Left renal cortex interstitium (tissue), 4 donors: ENCODE measurements around the gene ITGB8. TPM values are rescaled to one million over a fixed set of nuclear protein-coding genes. Genes with fewer than 3 reads are reported as not detected.

Experiments used
- DNase-seq, 4 donors: peaks; one replicate each; pipeline ENCODE4 v3.0.0-alpha.2; 2013; ENCODE audit warnings: low read depth in 4 of 4, low spot score in 2 of 4, missing footprints in 1 of 4
- polyA plus RNA-seq, 4 donors: library from polyadenylated mRNA; unstranded; fragments of 120-200 nt; gene quantifications; one replicate each; pipeline ENCODE4 v1.2.1, GENCODE V29; 2013; ENCODE audit not compliant: insufficient read length in 4 of 4

The ITGB8 gene
- polyA plus RNA-seq, 4 donors: 37.0 to 60.1 (median 39.1) TPM

DNA sequence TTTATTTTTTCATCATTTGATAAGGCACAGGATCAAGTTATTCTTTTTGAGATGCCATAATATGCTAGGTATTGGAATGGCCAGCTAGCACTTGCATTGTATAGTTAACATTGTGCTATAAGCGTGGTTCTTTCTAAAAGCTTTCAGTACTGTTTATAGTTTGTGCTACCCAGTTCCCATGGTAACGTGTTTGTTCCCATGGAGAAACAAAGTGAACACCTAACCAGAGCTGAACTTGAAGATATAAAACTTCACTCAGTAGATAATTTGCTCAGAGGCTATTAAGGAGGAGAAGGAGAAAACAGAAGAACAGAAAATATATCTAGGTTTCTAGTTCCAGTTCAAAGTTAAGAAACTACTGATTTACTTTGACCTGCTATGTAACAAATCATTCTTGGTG, 23.6 kb upstream of the ITGB8 start:
- DNase-seq: peak in 1 of 4 donors; percentile 45

DNA sequence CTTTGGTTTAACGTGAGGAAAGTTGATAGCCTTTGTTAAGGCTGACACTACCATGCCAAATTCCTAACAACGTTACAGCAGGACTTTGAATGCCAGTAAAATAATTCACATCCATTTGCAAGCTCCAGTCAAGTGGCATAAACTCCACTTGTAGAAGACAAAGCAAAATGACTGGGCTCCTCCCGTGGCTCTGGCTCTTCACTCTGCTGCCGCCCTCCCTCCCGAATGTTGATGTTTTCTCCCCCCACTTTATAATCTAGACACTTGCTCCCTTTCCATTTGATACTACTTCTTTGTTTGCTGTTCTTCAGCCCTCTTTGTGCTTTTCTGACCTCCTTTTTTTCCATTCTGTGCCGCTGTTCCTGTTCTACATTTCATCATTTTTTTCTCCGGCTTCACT, 22.8 kb upstream of the ITGB8 start:
- no peak for DNase-seq

DNA sequence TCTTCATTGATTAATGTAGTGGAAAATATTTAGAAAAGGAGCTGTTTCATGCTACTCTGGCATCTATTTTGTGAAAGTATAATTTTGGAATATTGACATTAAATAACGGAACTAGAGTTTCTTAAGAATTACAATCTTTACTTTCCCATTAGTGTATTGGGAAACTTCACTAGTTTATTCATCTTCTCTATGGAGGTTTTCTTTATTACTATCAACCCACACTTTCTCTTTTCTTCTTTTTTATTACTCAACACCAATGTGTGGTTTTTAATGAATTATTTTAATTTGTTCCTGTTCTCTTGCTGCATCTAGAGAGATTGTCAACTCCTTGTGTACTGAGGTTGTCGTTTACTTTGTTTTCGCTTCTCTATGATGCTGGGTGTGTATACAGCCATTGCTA, 20.4 kb upstream of the ITGB8 start:
- DNase-seq: no peak

DNA sequence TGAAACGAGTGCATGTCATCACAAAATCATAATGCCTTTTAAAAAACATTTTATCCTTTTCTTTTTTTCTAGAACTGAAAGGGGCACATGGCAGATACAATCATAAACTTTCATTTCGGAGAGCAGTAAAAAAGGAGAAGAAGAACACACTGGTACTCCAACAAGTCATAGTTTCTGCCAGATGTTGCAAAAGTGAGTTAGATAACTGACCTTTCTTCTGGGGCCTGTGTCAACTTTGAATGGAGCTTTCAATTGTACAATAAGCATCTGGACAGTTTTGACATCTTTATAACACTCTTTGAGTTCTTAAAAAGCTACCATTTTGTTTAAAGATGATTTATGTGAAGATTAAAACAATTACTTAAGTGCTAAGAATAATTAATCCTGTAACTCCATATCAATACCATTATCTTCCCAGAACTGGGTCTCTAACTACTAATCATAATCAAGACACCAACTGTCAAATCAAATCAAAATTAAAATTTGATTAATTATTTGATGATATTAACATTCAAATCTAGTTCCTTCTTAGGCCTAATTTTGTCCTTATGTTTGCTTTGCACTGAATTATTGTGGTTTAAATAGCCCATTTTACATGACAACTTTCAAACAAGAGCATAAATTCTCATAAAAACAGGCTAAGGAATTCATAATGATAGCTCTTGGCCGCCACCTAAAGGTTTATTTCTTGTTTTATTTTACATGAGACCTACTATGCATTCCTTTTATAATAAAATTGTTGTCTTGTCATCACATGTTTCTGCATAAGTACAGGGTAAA, 19.5 kb upstream of the ITGB8 start:
- no peak for DNase-seq

DNA sequence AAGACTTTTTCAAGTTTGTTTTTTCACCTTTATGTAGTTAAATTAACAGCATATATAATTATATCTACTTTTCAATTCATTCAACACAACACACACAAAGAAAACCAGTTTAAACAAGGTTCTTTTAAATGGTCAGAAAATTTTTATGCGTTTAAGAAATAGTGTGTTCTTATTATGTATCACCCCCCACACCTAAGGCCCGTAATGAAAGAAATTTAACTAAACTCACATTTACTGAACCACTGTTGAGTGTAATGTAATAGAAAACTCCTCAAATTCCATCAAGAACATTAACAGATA, 19.0 kb upstream of the ITGB8 start:
- no peak for DNase-seq

DNA sequence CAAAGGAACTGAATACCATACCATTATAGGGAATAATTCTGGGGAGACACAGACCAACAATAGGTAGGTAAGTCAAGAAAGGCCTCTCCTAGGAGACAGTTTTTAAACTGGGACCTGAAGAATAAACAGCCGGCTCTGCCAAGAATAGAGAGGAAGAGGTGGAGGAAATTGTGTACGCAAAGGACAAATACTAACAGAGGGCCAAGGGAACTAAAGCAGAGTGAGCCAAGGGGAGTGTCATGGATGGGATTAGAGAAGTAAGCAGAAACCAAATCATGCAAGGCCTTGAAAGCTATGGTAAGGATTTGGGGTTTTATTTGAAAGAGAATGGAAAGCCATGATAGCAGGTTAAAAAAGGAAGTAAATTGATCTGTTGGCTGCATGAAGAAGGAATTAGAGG, 18.1 kb upstream of the ITGB8 start:
- no peak for DNase-seq

DNA sequence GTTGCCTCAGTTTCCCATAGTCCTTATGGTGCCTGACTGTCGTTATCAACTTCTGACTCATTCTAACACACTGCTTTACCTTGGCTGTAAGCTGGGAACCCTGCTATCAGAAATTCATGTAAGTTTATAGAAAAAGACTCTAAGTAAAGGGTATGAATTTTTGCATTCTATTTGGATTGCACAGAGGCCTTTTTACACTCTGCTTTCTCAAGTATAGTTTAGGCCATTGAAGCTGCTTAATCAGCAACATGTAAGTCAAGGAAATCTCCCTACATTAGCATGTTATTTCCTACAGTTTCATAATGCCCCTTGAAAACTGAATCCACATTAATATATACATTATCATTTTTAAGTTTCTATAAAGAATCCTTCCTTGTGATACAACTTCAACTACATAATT, 17.1 kb upstream of the ITGB8 start:
- DNase-seq: no peak

DNA sequence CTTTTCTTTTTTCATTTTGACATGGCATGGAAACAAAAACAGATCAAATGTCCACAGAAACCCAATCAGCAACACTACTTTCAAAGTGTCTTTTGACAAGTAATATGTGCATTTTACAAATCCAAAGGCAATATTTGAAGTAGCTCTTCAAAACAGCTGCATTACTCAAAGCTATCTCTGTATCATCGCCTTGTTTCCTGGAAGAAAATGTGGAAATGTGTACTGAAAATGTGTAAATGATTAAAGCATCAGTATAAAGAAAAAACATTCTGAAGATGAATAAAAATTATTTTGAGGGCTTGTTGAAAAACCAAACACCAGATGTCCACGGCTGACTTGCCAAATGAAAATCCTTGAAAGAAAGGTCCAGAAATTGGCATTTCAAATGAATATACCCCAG, 16.5 kb upstream of the ITGB8 start:
- no peak for DNase-seq

DNA sequence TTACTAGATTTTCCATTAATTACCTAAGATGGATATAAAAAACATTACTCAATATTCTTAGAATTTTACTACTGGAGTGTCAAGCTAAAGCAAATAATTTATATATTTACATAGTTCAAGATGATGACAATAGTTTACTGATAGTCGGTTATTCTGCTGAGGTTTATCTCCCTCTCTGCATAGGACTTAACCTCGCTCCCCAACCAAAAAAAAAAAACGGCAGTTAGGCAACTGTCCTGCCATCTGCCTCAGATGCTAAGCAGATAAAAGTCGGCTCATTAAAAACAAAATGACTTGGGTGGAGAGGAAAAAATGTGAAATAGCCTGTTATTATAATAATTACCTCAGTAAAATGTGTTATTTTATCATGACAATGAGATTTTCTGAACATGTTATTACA, 14.0 kb upstream of the ITGB8 start:
- no peak for DNase-seq

DNA sequence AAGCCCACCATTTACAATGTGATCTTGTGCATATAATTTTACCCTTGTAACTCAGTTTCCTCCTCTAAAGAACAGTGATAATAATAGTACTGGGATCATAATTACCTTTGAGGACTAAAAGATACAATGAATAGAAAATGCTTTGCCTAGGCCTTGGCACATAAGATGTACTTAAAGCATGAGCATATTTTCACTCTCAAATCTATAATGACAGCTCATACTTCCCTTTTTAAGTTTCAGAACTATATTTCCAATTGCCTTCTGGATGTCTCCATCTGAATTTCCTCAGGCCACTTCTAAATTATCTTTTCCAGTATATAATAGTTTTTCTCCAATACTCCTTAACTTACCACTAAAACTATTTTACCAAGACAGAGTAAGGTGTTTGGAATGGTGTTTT, 13.3 kb upstream of the ITGB8 start:
- no peak for DNase-seq

DNA sequence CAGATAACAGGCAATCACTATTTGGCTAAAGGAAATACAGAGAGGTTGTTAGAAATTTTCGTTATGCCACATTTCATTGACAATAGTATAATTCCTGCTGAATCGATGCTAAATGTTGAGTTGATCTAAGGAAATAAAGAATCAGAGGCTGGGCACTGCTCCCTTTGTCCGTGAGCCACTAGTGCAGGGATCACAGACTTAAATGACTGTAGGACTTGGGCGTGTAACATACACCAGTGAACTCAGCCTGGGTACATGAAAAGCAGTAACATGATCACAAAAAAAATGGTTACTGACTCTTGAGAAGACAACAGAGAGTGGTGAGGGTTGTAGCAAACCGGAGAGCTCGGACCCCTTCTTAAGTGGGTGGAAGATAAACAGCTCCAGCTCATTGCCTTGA, 11.8 kb upstream of the ITGB8 start:
- no peak for DNase-seq

DNA sequence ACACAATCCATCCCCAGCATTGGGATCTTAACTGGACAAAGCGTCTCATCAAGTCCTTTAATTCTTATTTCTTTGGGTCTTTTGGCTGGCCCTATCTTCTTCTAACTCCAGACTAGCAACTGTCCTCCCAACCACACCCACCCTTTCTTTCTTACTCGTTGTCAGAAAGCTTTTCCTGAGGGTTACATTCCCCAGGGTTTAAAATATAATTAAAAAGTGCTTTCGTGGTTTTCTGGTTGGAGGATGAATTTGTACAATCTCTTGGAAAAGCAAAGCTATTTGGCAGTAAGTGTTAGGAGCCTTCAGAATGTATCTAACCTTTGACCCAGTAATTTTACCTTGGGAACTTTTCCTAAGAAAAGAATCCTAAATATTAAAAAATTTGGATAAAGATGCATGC, 10.4 kb upstream of the ITGB8 start:
- DNase-seq: no peak

DNA sequence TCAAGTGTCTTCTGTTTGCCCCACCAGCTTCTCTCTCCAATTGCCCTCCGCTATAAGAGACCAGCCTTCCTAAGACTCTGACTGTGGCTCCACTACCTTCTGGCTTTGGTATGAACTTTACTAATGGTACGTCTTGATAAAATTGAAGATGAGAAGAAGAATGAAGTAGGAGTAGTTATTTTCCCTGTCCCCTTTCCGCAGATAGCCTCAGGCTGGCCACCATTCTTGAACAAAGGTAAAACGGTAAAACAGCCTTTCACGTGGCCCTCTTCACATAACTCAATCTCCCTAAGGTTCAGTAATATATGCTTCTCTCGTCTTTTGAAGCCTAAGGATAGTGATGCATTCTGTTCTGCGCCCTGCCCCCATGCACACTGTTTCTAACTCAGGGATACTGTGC, 9.9 kb upstream of the ITGB8 start:
- no peak for DNase-seq

DNA sequence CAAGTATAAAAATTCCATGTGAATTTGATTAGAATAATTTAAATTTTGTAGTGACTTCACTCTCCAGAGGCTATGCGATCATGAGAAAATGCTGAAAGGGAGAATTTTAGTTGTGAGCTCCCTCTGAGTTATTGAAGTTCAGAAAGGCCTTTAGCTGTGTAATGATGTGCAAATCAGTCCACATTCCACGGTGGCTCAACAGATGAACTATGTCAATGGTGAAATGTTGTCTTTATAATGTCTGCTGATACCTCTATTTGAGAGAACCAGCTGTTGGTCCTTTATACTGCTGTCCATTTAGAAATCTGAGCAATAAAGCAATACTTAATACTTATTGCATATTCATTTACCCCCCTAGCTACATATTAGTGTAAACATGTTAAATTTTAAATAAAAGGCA, 7.1 kb upstream of the ITGB8 start:
- DNase-seq: no peak

DNA sequence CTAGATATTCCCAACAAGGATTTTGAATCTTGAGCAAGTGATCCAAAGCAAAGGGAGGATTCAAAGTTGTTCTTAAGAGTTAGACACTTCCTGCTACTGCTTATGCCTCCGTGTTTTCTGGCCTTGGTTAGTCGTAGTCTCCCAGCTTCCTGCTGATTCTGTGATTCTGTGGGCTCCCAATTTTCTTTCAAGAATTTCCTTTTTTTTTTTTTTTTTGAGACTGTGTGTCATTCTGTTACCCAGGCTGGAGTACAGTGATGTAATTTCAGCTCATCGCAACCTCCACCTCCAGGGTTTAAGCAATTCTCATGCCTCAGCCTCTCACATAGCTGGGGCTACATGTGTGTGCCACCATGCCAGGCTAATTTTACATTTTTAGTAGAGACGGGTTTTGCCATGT, 4.4 kb upstream of the ITGB8 start:
- DNase-seq: no peak

DNA sequence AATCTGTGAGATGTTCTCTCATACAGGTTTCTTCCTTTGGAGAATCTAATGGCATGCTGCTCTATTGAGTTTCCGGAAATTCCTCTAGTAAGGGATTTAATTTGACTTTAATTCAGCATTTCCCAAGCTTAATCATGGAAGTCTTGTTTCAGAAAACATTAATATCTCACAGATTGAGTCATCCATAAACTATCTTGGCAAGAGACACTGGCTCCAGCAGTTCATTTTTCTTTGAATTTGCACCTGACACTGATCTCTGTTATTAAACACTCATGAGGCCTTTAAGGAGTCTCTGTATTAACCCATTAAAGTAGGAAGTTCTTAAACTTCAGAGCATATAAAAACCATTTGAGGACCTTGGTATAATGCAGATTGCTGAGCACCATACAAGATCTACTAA, 3.6 kb upstream of the ITGB8 start:
- no peak for DNase-seq

DNA sequence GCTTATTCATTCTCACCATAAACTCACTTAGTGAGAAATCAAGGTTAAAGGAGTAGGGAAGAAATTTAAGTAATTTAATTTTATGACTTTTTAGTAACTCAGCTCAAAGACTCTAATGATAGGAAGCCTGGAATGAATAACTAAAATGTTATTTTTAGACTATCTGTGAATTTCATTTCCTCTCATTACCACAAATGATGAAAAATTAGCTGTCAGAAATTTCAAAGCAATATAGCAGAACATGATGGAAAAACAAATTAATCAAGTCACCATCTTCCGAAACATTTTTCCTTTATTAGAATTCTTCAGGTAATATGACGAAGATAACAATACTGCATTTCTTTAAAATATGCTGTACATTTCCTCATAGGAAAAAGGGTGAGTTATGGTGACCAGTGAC, 2.7 kb upstream of the ITGB8 start:
- no peak for DNase-seq

DNA sequence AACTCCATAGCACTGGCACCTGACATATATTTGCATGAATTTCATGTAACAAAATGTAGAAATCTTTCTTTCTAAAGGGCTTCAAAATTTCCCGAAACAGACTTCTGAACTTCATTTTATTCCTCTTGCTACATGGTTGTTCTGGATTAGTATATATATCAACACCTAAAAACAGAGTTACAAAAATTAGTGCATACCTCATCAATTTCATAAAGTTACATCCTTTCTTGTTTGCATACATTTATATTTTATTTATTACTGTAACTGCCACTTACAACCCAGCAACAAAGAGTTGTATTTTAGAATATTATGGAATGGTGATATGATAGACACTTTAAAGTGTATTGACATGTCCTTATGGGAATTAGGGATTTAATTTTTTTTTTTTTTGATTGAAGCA, 2.0 kb upstream of the ITGB8 start:
- DNase-seq: no peak

DNA sequence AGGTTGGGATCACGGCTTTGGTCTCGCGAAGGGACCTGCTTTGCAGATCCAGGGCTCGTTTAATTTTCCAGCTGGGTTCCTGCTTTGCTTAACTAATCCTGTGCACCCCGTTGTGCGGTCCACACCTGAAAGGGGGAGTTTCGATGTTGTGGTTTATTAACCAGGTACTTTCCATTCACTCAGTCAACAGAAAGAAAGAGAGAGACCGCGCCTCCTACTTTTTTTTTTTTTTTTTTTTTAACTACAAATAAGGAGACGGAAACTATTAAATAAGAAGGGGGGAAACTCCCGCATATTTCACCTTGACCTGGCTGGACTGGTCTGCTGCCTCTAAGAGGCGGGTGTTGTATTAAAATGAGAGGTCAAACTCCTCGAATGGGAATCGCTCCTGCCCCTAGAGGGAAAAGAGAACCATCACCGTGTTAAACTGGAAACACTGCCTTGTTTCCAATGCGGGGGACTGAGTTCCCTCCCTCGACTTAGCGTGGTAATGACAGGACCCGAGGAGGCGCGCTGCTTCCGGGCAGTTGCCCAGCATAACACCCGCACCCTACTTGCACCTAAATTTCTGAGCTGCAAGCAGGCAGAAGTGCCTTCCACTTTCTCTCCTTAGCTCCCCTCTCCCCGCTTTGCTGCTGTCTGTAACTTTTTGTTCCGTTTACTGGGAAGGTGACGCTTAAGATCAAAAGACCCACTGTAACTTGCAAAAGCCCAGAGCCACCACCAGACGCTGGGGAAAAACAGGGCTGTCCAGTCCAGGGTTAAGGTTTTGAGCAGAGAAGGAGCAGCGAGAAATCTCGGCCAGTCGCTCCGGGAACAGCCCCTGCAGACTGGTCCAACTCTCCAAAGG, 1.1 kb upstream of the ITGB8 start:
- peak in 3 of 4 donors; percentile 65 to 73 (median 70) for DNase-seq

DNA sequence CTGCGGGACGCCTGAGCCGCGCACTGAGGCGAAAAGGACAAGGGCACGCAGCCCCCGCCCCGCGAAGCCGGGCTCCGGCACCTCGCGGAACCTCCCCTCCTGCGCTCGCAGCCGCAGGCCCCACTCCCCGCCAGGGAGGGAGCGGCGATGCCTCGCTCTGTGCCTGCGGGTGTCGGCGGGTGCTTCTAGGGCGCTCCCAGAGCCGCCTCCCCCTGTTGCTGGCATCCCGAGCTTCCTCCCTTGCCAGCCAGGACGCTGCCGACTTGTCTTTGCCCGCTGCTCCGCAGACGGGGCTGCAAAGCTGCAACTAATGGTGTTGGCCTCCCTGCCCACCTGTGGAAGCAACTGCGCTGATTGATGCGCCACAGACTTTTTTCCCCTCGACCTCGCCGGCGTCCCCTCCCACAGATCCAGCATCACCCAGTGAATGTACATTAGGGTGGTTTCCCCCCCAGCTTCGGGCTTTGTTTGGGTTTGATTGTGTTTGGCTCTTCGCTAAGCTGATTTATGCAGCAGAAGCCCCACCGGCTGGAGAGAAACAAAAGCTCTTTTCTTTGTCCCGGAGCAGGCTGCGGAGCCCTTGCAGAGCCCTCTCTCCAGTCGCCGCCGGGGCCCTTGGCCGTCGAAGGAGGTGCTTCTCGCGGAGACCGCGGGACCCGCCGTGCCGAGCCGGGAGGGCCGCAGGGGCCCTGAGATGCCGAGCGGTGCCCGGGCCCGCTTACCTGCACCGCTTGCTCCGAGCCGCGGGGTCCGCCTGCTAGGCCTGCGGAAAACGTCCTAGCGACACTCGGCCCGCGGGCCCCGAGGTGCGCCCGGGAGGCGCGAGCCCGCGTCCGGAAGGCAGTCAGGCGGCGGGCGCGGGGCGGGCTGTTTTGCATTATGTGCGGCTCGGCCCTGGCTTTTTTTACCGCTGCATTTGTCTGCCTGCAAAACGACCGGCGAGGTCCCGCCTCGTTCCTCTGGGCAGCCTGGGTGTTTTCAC, 519 bp downstream of the ITGB8 start:
- DNase-seq: peak in 3 of 4 donors; percentile 47 to 67 (median 47)
